Measurements from ENCODE around the gene MAS1. TPM values are rescaled to one million over a fixed set of nuclear protein-coding genes. Genes with fewer than 3 reads are reported as not detected.
A peak's percentile ranks its signal among the peaks of the same experiment; 100 is the strongest.

Gene MAS1
- total and polyA plus RNA-seq, 2 donors (not counting 3 experiments of a cell fraction or from before 2014, with no cell fraction given) = not detected

DNA sequence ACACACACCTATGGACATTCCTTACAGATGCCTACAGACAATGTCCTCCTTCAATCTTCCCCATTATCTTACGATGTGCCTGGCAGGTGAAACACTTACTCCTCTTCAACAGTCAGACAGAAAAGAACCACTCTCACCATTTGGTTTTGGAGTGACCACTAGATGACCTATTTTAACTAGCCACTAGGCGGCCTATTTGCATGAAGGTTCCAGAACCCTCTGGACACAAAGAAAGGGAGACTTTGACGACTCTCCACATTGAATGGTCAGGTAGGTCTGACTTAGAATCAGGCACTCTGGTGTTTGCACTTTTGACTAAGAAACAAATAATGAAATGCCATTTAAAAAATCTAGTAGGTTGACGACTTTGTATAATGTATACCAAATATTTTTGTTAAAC is 48.8 kb upstream of the MAS1 start:
- H3K9me1 ChIP-seq (replicated peaks; ENCODE audit: control insufficient read depth, extremely low read depth, insufficient read depth, low read length) = no peaks in the 10 kb centered on the region
- ChIA-PET POLR2A (no interaction called here), CTCF (no interaction called here)
- H3K9ac ChIP-seq (replicated peaks; ENCODE audit: extremely low read depth, insufficient read depth, low read length) = no peak overlapping the region
- dilution Hi-C loops (cut with MboI; ENCODE audit: extremely low pct_ligation_motif_present, low sequenced_read_pairs) = no loop called here
- no TSS peak for BruUV-seq (replicated peaks)
- no peak overlapping the region for H3K4me2 ChIP-seq (ENCODE audit: insufficient read depth, low read length)
- no peak for DNase-seq (ENCODE audit: low read depth, low spot score)
- H3K4me3 ChIP-seq (replicated peaks in 1 of 3; ENCODE audit: insufficient read depth in 1 of 3, low read depth in 1 of 3, low read length in 3 of 3) = no peak overlapping the region
- H2AFZ ChIP-seq (ENCODE audit: low read depth, low read length) = no peak overlapping the region
- no peaks in the 10 kb centered on the region for H3K79me2 ChIP-seq (ENCODE audit: control insufficient read depth, insufficient read depth, low read length)
- no peaks in the 10 kb centered on the region for H3K9me3 ChIP-seq (replicated peaks; ENCODE audit: control insufficient read depth, insufficient read depth, low read length)
- TF ChIP-seq EZH2 (IDR thresholded peaks at IDR 0.05; ENCODE audit: borderline replicate concordance, low read depth, low read length, severe bottlenecking) (no peak), MYC (IDR thresholded peaks at IDR 0.05; ENCODE audit: low read depth, low read length) (no peak), POLR2A (IDR thresholded peaks at IDR 0.05; ENCODE audit: low read depth, low read length) (no peak)
- TF ChIP-seq, protein P1, sequence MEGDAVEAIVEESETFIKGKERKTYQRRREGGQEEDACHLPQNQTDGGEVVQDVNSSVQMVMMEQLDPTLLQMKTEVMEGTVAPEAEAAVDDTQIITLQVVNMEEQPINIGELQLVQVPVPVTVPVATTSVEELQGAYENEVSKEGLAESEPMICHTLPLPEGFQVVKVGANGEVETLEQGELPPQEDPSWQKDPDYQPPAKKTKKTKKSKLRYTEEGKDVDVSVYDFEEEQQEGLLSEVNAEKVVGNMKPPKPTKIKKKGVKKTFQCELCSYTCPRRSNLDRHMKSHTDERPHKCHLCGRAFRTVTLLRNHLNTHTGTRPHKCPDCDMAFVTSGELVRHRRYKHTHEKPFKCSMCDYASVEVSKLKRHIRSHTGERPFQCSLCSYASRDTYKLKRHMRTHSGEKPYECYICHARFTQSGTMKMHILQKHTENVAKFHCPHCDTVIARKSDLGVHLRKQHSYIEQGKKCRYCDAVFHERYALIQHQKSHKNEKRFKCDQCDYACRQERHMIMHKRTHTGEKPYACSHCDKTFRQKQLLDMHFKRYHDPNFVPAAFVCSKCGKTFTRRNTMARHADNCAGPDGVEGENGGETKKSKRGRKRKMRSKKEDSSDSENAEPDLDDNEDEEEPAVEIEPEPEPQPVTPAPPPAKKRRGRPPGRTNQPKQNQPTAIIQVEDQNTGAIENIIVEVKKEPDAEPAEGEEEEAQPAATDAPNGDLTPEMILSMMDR (IDR thresholded peaks at IDR 0.05; ENCODE audit: extremely low read depth in 1 of 2, insufficient read depth in 1 of 2, low read depth in 1 of 2, low read length in 2 of 2) = peak; percentile 11 to 25
- H3K27me3 ChIP-seq (ENCODE audit: control insufficient read depth in 2 of 2, insufficient read depth in 2 of 2, low read length in 2 of 2) = no peaks in the 10 kb centered on the region
- intact Hi-C loops (cut with micrococcal nuclease) = no loop called here
- FAIRE-seq = peak; percentile 33
- no peaks in the 10 kb centered on the region for H4K20me1 ChIP-seq (replicated peaks; ENCODE audit: control insufficient read depth, extremely low read depth, insufficient read depth, low read length)
- no peaks in the 10 kb centered on the region for H3K36me3 ChIP-seq (ENCODE audit: control insufficient read depth in 2 of 2, extremely low read depth in 1 of 2, insufficient read depth in 2 of 2, low read length in 2 of 2)
- no peak overlapping the region for H3K27ac ChIP-seq (ENCODE audit: insufficient read depth, low read depth, low read length)
- no peaks in the 10 kb centered on the region for H3K4me1 ChIP-seq (ENCODE audit: control insufficient read depth, extremely low read depth, insufficient read depth, low read length)

DNA sequence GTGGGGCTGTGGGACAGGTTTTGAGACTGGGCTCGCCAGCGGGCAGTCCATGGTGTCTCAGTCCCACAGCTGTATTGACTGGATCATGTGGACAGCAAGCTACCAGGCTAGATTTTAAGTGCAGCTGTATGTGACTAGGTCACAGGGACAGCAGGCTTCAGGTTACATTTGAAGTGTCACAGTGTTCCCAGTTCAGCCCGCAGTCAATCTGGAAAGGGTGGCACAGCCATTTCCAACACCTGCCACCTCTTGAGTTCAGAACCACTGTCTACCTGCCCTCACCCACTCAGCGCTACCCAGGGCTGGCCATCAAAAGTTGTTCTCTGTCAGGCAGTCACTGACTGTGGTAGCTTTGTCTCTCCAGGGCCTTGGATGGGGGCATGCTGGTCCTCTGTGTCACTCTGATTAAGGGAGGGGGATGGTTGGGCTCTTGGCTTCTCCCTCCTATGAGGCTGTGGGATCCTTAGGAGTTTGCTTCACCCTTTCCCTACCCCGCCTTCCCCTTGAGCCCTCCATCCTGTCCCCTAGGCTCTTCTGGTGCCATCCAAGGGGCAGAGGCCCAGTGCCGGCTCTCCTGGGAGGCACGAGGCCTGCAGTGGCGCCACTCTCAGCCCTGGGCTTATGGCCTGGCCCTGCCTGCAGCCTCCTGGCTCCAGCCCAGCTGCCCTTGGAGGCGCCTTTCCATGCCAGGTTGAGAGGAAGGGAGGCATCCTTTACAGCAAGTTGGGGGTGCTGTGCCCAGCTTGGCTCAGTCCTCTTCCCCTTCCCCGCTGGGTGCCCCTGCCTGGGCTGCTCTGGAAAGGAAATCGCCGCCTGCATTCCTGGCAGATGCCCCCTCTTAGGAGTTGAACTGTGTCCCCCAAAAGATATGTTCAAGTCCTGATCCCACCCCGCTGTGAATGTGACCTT is 45.8 kb upstream of the MAS1 start:
- FAIRE-seq (no peak), DNase-seq (ENCODE audit: low read depth, low spot score) (no peak)
- intact Hi-C loops (cut with micrococcal nuclease) = no loop called here
- no peak for TF ChIP-seq MYC (IDR thresholded peaks at IDR 0.05; ENCODE audit: low read depth, low read length)
- no peak for TF ChIP-seq GATA2 (IDR thresholded peaks at IDR 0.05; ENCODE audit: insufficient read depth, insufficient read length, low read depth, low read length)
- TF ChIP-seq MAX (IDR thresholded peaks at IDR 0.05; ENCODE audit: insufficient read depth, insufficient read length) = no peak
- no peak for TF ChIP-seq POLR2A (IDR thresholded peaks at IDR 0.05; ENCODE audit: low read depth, low read length)
- TF ChIP-seq POLR2AphosphoS5 (IDR thresholded peaks at IDR 0.05; ENCODE audit: insufficient read depth, low read depth, low read length) = no peak
- TF ChIP-seq EZH2 (IDR thresholded peaks at IDR 0.05; ENCODE audit: borderline replicate concordance, low read depth, low read length, severe bottlenecking) = no peak
- no peak for TF ChIP-seq FOS (IDR thresholded peaks at IDR 0.05; ENCODE audit: borderline replicate concordance, insufficient read depth, low read length)
- no peak for TF ChIP-seq JUN (IDR thresholded peaks at IDR 0.05; ENCODE audit: borderline replicate concordance, insufficient read depth, insufficient read length, low read depth)
- TF ChIP-seq, protein P1 (IDR thresholded peaks at IDR 0.05; ENCODE audit: extremely low read depth in 1 of 2, insufficient read depth in 1 of 2, low read depth in 1 of 2, low read length in 2 of 2) = no peak
- dilution Hi-C loops (cut with MboI; ENCODE audit: extremely low pct_ligation_motif_present, low sequenced_read_pairs) = no loop called here
- Histone ChIP-seq H3K9me3 (replicated peaks; ENCODE audit: control insufficient read depth, insufficient read depth, low read length) (no peaks in the 10 kb centered on the region), H3K27me3 (ENCODE audit: control insufficient read depth in 2 of 2, insufficient read depth in 2 of 2, low read length in 2 of 2) (no peaks in the 10 kb centered on the region), H3K79me2 (ENCODE audit: control insufficient read depth, insufficient read depth, low read length) (no peaks in the 10 kb centered on the region), H3K36me3 (ENCODE audit: control insufficient read depth in 2 of 2, extremely low read depth in 1 of 2, insufficient read depth in 2 of 2, low read length in 2 of 2) (no peaks in the 10 kb centered on the region), H3K4me2 (ENCODE audit: insufficient read depth, low read length) (no peak overlapping the region), H3K9me1 (replicated peaks; ENCODE audit: control insufficient read depth, extremely low read depth, insufficient read depth, low read length) (no peaks in the 10 kb centered on the region), H4K20me1 (replicated peaks; ENCODE audit: control insufficient read depth, extremely low read depth, insufficient read depth, low read length) (no peaks in the 10 kb centered on the region), H3K4me3 (replicated peaks in 1 of 3; ENCODE audit: insufficient read depth in 1 of 3, low read depth in 1 of 3, low read length in 3 of 3) (no peak overlapping the region), H3K4me1 (ENCODE audit: control insufficient read depth, extremely low read depth, insufficient read depth, low read length) (no peaks in the 10 kb centered on the region), H3K27ac (ENCODE audit: insufficient read depth, low read depth, low read length) (no peak overlapping the region), H3K9ac (replicated peaks; ENCODE audit: extremely low read depth, insufficient read depth, low read length) (no peak overlapping the region), H2AFZ (ENCODE audit: low read depth, low read length) (no peak overlapping the region)
- ChIA-PET POLR2A (no interaction called here), CTCF (no interaction called here)
- no TSS peak for BruUV-seq (replicated peaks)
